Activated T-cell treated with anti-CD3 and anti-CD28 coated beads for 48 hours (primary cell): ENCODE results near the gene ST8SIA6.
"Not testable (repeated sequence)": the region's sequence is repeated elsewhere in the genome, so short reads cannot be mapped to it uniquely, and the experiment has no call there.

Experiments
- DNase-seq: peaks from one replicate; pipeline ENCODE4 v3.0.0-alpha.2; 2020; ENCODE audit warnings: low read depth

The ST8SIA6 gene

GRCh38 chr10:17454161-17455014 is at the start of gene ST8SIA6:
Gene ST8SIA6, minus strand, starts transcription at chr10:17454595. Its CDS starts 340 bp downstream, at chr10:17454255.
- peak; percentile 42 for DNase-seq

DNA sequence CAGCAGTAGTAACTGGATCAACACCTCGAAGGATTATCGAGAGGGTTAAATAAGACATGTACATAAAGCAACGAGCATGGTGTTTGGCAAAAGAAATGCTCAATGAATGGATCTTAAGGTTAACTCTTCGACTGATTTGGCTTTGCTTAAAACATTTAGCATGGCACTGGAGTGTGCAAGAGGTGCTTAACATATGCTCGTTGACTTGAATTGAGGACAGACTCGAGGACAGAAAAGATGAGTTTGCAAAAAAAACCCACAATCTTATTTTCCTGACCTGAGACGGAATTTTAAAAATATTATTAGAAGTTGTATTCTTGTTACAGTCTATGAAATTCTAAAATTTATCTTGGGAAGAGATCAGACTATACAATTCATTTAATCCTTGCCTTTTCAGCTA is 49.4 kb upstream of the ST8SIA6 start:
- no peak for DNase-seq

- no peak for DNase-seq
These were observed 48.4 kb upstream of the ST8SIA6 start for GRCh38 chr10:17502814-17503213.

DNA sequence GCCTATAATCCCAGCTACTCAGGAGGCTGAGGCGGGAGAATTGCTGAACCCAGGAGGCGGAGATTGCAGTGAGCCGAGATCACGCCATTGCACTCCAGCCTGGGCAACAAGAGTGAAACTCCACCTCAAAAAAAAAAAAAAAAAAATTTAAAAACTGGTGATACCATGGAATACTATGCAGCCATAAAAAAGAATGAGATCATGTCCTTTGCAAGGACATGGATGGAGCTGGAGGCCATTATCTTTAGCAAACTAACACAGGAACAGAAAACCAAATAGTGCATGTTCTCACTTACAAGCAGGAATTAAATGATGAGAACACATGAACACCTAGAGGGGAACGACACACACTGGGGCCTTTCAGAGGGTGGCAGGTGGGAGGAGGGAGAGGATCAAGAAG is 44.6 kb upstream of the ST8SIA6 start:
- not testable (repeated sequence) for DNase-seq

DNA sequence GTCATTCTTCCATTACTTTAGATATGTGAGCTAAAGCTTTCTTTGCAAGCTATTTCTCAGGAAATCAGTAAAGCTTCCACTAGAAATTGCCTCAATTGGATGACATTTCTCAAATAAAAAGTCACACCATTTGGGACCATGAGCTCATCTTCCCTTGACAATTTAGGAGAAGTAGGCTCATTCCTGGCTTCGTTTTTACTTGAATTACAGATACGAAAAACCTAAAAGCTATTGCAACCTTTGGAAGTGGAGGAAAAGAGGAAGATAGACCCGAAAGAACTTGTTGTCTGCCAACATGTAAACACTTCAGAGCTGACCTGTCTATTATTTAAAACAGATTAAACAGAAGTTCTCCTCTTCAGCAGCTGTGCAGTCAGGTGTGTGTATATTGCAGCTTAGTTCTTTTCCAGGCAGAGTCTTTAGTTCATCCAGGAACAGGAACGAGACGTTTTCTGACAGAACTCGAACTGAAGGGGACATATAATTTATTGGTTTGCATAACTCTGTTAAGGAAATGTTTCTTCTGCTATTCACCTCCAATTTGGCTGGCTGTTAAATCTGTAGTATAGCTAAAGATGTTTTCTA is 43.1 kb upstream of the ST8SIA6 start:
- DNase-seq: no peak

- no peak for DNase-seq
These were observed 40.3 kb upstream of the ST8SIA6 start for GRCh38 chr10:17494626-17495260.

GRCh38 chr10:17488848-17489247 is 34.5 kb upstream of the ST8SIA6 start:
- no peak for DNase-seq

DNA sequence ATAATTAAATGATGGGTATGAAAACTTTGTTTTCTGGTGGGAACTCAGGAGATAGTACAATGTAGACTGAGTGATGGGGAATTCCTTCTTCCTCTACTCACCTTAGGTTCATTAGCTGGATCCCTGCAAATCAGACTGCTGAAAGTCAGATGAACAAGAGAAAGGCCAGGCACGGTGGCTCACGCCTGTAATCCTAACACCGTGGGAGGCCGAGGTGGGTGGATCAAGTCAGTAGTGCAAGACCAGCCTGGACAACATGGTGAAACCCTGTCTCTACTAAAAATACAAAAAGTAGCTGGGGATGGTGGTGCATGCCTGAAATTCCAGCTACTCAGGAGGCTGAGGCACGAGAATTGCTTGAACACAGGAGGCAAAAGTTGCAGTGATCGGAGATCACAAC is 28.7 kb upstream of the ST8SIA6 start:
- DNase-seq: no peak

DNA sequence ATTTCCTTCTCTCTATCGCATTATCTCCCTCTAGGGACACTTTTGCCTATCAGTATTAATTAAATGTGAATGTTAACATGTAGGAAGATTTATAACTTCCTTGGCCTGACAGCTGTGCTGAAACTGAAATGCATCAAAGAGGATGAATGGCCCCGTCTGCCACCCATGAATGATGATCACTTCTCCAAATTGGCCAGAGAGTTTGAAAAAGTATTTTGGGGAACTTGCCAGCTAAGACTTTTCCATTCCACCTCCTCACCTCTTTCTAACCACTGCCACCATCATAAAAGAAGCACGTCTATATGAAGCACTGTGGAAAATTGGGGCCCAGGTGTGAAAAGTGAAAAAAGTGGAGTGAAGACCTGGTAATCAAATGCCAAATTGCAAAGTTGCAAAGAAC is 25.4 kb upstream of the ST8SIA6 start:
- DNase-seq: no peak

- no peak for DNase-seq
These were observed 24.7 kb upstream of the ST8SIA6 start for GRCh38 chr10:17479015-17479615.

- DNase-seq: no peak
These were observed 21.7 kb upstream of the ST8SIA6 start for GRCh38 chr10:17476073-17476472.

- no peak for DNase-seq
These were observed 21.3 kb upstream of the ST8SIA6 start for GRCh38 chr10:17475661-17476060.

DNA sequence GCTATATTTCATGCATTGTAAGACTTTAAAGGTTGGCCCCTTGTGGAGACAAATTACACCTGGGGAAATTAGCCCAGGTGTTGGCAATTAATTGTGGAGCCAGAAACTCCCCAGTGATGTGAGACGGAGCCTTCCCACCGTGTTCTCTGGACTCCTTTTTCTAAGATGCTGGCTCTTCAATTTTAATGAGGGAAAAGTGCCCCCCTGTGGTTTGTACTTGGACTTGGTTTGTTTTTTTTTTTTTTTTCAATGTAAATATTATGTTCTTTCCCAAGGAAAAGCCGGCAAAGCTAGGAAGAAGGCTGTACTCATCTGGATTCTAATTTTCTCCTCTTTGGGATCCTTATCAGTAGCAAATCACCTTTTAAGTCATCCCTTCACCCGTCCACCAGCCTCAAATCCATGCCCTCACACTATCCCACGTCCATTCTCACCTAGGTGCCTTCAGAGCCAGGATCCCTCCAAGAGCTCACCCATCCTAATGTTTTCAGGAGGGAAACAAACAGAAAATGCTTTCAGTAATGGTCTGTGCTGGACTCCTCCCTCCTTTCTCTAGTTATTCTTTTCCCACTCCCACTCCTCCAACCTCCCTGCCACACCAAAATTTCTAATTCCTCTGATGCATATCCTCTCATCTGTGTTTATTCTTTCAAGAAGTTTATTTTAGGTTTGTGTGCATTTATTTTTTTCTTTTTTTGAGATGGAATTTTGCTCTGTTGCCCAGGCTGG is 20.4 kb upstream of the ST8SIA6 start:
- no peak for DNase-seq

GRCh38 chr10:17473228-17473950 is 19.0 kb upstream of the ST8SIA6 start:
- DNase-seq: no peak

GRCh38 chr10:17472481-17473227 is 18.3 kb upstream of the ST8SIA6 start:
- no peak for DNase-seq

- no peak for DNase-seq
These were observed 15.9 kb upstream of the ST8SIA6 start for GRCh38 chr10:17470246-17470645.

DNA sequence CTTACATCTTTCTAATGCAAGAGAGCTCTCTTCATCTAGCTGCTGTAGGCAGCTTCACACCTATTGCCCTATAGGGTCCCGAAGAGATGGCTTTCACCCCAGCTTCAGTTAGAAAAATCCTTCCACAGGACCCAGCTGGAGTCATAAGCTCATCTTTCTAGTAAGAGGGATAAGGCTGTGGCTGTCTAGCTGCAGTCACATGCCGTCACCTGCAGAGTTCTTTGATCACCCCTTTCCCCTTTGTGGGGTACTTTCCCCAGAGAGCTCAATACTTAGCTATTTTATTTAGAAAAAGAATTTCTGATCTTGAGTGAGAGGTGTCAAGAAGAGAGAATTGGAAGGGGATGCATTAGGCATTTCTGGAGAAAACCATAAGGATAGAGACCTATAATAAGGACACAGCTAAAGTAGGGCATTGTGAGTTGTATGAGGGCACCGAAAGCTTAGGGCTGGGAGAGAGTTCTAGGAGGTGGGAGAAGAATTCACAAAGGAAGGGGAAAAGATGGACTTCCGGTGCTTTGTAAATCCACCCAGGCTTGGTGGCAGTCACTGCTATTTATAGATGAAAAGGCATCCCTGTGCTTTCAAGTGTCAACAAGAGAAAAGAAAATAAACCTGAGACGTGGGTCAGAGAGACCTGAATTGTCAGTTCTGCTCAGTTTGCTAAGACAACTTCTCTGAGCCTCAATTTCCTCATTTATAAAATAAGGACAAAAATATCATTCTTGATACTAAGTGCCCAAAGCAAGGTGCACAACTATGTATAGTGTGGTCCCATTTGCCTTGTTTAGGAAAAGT is 11.1 kb upstream of the ST8SIA6 start:
- no peak for DNase-seq

DNA sequence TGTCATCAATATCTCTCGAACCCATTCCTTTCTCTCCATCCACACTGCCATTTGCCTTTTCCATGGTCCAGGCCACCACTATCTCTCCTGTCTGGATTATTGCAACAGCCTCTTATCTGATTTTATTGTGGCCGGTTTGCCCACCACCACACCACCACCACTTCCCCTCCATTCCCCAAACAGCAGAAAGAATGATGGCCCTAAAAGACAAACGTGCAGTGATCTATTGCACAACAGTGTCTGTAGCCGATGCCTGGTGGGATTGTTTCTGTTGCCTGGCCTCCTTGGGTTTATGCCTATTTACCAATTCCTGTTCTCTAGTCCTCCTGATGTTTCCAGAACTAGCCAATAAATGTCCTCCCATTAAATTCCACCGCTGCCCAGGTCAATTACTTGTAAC is 10.2 kb upstream of the ST8SIA6 start:
- no peak for DNase-seq

GRCh38 chr10:17460756-17461155 is 6.4 kb upstream of the ST8SIA6 start:
- no peak for DNase-seq

GRCh38 chr10:17457083-17457482 is 2.7 kb upstream of the ST8SIA6 start:
- no peak for DNase-seq
